NCI-H146 treated with DMSO at 0.1 percent for 48 hours (cell line): Measurements from ENCODE around the gene YIPF3.
"Not testable (repeated sequence)": the region's sequence is repeated elsewhere in the genome, so short reads cannot be mapped to it uniquely, and the experiment has no call there.

ENCODE experiments used
- DNase-seq: peaks from one replicate; lab custom pipeline; 2025; ENCODE audit not compliant: unreplicated experiment; lab: John Stamatoyannopoulos, UW

Gene YIPF3

GRCh38 chr6:43509984-43510826 lies 6.5 kb downstream of the YIPF3 start, which contains the start of gene LRRC73:
TSS of gene LRRC73 (minus strand) at chr6:43510346. CDS start at chr6:43509785, 561 bp downstream.
- peak; percentile 67 for DNase-seq

GRCh38 chr6:43509142-43509983 lies 7.4 kb downstream of the YIPF3 start:
- DNase-seq: no peak

- DNase-seq: no peak
These were observed 8.1 kb downstream of the YIPF3 start for GRCh38 chr6:43508481-43509141.

GRCh38 chr6:43506667-43507471 lies 9.9 kb downstream of the YIPF3 start:
- DNase-seq: peak; percentile 69

GRCh38 chr6:43506171-43506570 lies 10.6 kb downstream of the YIPF3 start:
- DNase-seq: no peak

- DNase-seq: no peak
These were observed 11.0 kb downstream of the YIPF3 start for GRCh38 chr6:43505718-43506117.

- no peak for DNase-seq
These were observed 11.8 kb downstream of the YIPF3 start for GRCh38 chr6:43504756-43505593.

GRCh38 chr6:43503443-43503842 lies 13.3 kb downstream of the YIPF3 start:
- DNase-seq: no peak

GRCh38 chr6:43502666-43503065 lies 14.1 kb downstream of the YIPF3 start:
- no peak for DNase-seq

- DNase-seq: no peak
These were observed 15.8 kb downstream of the YIPF3 start for GRCh38 chr6:43500921-43501320.

GRCh38 chr6:43499028-43499815 lies 17.5 kb downstream of the YIPF3 start:
- DNase-seq: no peak

GRCh38 chr6:43498291-43498690 lies 18.4 kb downstream of the YIPF3 start:
- DNase-seq: not testable (repeated sequence)

- DNase-seq: no peak
These were observed 19.0 kb downstream of the YIPF3 start for GRCh38 chr6:43497689-43498088.

- no peak for DNase-seq
These were observed 19.7 kb downstream of the YIPF3 start for GRCh38 chr6:43497129-43497396.

- no peak for DNase-seq
These were observed 20.2 kb downstream of the YIPF3 start for GRCh38 chr6:43496370-43497128.

GRCh38 chr6:43495409-43495941 lies 21.3 kb downstream of the YIPF3 start:
- no peak for DNase-seq

- no peak for DNase-seq
These were observed 22.0 kb downstream of the YIPF3 start for GRCh38 chr6:43494766-43495165.

- DNase-seq: no peak
These were observed 22.4 kb downstream of the YIPF3 start for GRCh38 chr6:43494321-43494720.
